ENCODE measurements around the gene PAQR3.
"Not testable (repeated sequence)": the region's sequence is repeated elsewhere in the genome, so short reads cannot be mapped to it uniquely, and the experiment has no call there.

Gene PAQR3

GRCh38 chr4:78922207-78922606 lies 17.0 kb downstream of the PAQR3 start:
- no CpG with 5 or more reads among the region's 4 CpGs for WGBS, 2 donors (ENCODE audit: extremely low coverage in 2 of 2, insufficient read length in 2 of 2, insufficient replicate concordance in 1 of 2)
- H3K27me3 ChIP-seq (ENCODE audit: control insufficient read depth in 3 of 3, insufficient read depth in 3 of 3, low read depth in 1 of 3, low read length in 3 of 3) = no peaks in the 10 kb centered on the region
- no peak overlapping the region for H2BK12ac ChIP-seq (ENCODE audit: low read length)

GRCh38 chr4:78910612-78911011 lies 28.6 kb downstream of the PAQR3 start:
- H3K14ac ChIP-seq (ENCODE audit: low read length) = no peak overlapping the region
- no peak overlapping the region for H3K23ac ChIP-seq (ENCODE audit: low read depth, low read length, poor library complexity)
- no peak overlapping the region for H3K4ac ChIP-seq (ENCODE audit: low read length)
- no peak overlapping the region for H2BK5ac ChIP-seq (ENCODE audit: low read length)
- H4K91ac ChIP-seq (ENCODE audit: low read depth, low read length, poor library complexity) = no peak overlapping the region
- no peak overlapping the region for H2BK12ac ChIP-seq (ENCODE audit: low read length)
- H3K4me3 ChIP-seq (ENCODE audit: low read length in 2 of 2) = no peak overlapping the region
- no peaks in the 10 kb centered on the region for H3K27me3 ChIP-seq (ENCODE audit: control insufficient read depth in 3 of 3, insufficient read depth in 3 of 3, low read depth in 1 of 3, low read length in 3 of 3)
- no peak overlapping the region for H3K9ac ChIP-seq (ENCODE audit: low read depth, low read length, poor library complexity)
- H2BK15ac ChIP-seq (ENCODE audit: low read length) = no peak overlapping the region
- no peaks in the 10 kb centered on the region for H3K4me1 ChIP-seq (ENCODE audit: control insufficient read depth in 2 of 2, insufficient read depth in 1 of 2, low read depth in 1 of 2, low read length in 2 of 2)
- WGBS, 2 donors (ENCODE audit: extremely low coverage in 2 of 2, insufficient read length in 2 of 2, insufficient replicate concordance in 1 of 2) = no CpG with 5 or more reads among the region's 2 CpGs
- H3K79me1 ChIP-seq (ENCODE audit: low read depth, low read length) = no peaks in the 10 kb centered on the region
- H2BK120ac ChIP-seq (ENCODE audit: low read depth, low read length) = no peak overlapping the region
- peaks cover 7 to 51% of the 10 kb centered on the region in 2 donors for H3K36me3 ChIP-seq (replicated peaks in 1 of 2; ENCODE audit: control insufficient read depth in 2 of 2, insufficient read depth in 2 of 2, low read length in 2 of 2)
- DNase-seq (ENCODE audit: low spot score) = no peak
- H2AK5ac ChIP-seq (ENCODE audit: low read depth, low read length) = no peak overlapping the region
- H3K27ac ChIP-seq (replicated peaks; ENCODE audit: low read length) = no peak overlapping the region
- H4K8ac ChIP-seq (ENCODE audit: low read depth, low read length) = no peak overlapping the region
- H2AFZ ChIP-seq (ENCODE audit: low read length) = no peak overlapping the region
- no peak overlapping the region for H3K18ac ChIP-seq (ENCODE audit: low read length)
- H3K9me3 ChIP-seq (replicated peaks in 1 of 2; ENCODE audit: control insufficient read depth in 2 of 2, insufficient read depth in 1 of 2, low read depth in 1 of 2, low read length in 2 of 2) = no peaks in the 10 kb centered on the region
- no peak overlapping the region for H3K4me2 ChIP-seq (ENCODE audit: insufficient read depth, low read length, poor library complexity, severe bottlenecking)

More at GRCh38 chr4:78922207-78922606, 17.0 kb downstream of the PAQR3 start:
- Histone ChIP-seq H3K4me2 (ENCODE audit: insufficient read depth, low read length, poor library complexity, severe bottlenecking) (no peak overlapping the region), H3K9me3 (replicated peaks in 1 of 2; ENCODE audit: control insufficient read depth in 2 of 2, insufficient read depth in 1 of 2, low read depth in 1 of 2, low read length in 2 of 2) (no peaks in the 10 kb centered on the region), H3K36me3 (replicated peaks in 1 of 2; ENCODE audit: control insufficient read depth in 2 of 2, insufficient read depth in 2 of 2, low read length in 2 of 2) (peaks cover 9 to 93% of the 10 kb centered on the region in 2 donors), H2BK5ac (ENCODE audit: low read length) (no peak overlapping the region), H2BK15ac (ENCODE audit: low read length) (no peak overlapping the region), H2AK5ac (ENCODE audit: low read depth, low read length) (no peak overlapping the region), H4K91ac (ENCODE audit: low read depth, low read length, poor library complexity) (no peak overlapping the region), H3K14ac (ENCODE audit: low read length) (no peak overlapping the region), H3K27ac (replicated peaks; ENCODE audit: low read length) (no peak overlapping the region), H3K4me3 (ENCODE audit: low read length in 2 of 2) (no peak overlapping the region), H3K4me1 (ENCODE audit: control insufficient read depth in 2 of 2, insufficient read depth in 1 of 2, low read depth in 1 of 2, low read length in 2 of 2) (no peaks in the 10 kb centered on the region), H2BK120ac (ENCODE audit: low read depth, low read length) (no peak overlapping the region), H2AFZ (ENCODE audit: low read length) (no peak overlapping the region), H3K23ac (ENCODE audit: low read depth, low read length, poor library complexity) (no peak overlapping the region), H3K4ac (ENCODE audit: low read length) (no peak overlapping the region), H3K18ac (ENCODE audit: low read length) (no peak overlapping the region), H3K9ac (ENCODE audit: low read depth, low read length, poor library complexity) (no peak overlapping the region), H3K79me1 (ENCODE audit: low read depth, low read length) (no peaks in the 10 kb centered on the region), H4K8ac (ENCODE audit: low read depth, low read length) (no peak overlapping the region)
- no peak for DNase-seq (ENCODE audit: low spot score)

- DNase-seq (ENCODE audit: low spot score); H2BK15ac ChIP-seq (ENCODE audit: low read length); H3K4me3 ChIP-seq (ENCODE audit: low read length in 2 of 2); H2BK5ac ChIP-seq (ENCODE audit: low read length); H3K4me2 ChIP-seq (ENCODE audit: insufficient read depth, low read length, poor library complexity, severe bottlenecking); H3K23ac ChIP-seq (ENCODE audit: low read depth, low read length, poor library complexity); H3K9me3 ChIP-seq (replicated peaks in 1 of 2; ENCODE audit: control insufficient read depth in 2 of 2, insufficient read depth in 1 of 2, low read depth in 1 of 2, low read length in 2 of 2); H3K79me1 ChIP-seq (ENCODE audit: low read depth, low read length); H3K18ac ChIP-seq (ENCODE audit: low read length); H3K27me3 ChIP-seq (ENCODE audit: control insufficient read depth in 3 of 3, insufficient read depth in 3 of 3, low read depth in 1 of 3, low read length in 3 of 3); H2AK5ac ChIP-seq (ENCODE audit: low read depth, low read length); H2AFZ ChIP-seq (ENCODE audit: low read length); H4K91ac ChIP-seq (ENCODE audit: low read depth, low read length, poor library complexity); H2BK12ac ChIP-seq (ENCODE audit: low read length); H3K14ac ChIP-seq (ENCODE audit: low read length); H3K4ac ChIP-seq (ENCODE audit: low read length); H3K27ac ChIP-seq (replicated peaks; ENCODE audit: low read length); H4K8ac ChIP-seq (ENCODE audit: low read depth, low read length); H2BK120ac ChIP-seq (ENCODE audit: low read depth, low read length); H3K4me1 ChIP-seq (ENCODE audit: control insufficient read depth in 2 of 2, insufficient read depth in 1 of 2, low read depth in 1 of 2, low read length in 2 of 2); H3K9ac ChIP-seq (ENCODE audit: low read depth, low read length, poor library complexity): not testable (repeated sequence)
- peaks cover 7 to 38% of the 10 kb centered on the region in 2 donors for H3K36me3 ChIP-seq (replicated peaks in 1 of 2; ENCODE audit: control insufficient read depth in 2 of 2, insufficient read depth in 2 of 2, low read length in 2 of 2)
- no CpG with 5 or more reads among the region's 6 CpGs for WGBS, 2 donors (ENCODE audit: extremely low coverage in 2 of 2, insufficient read length in 2 of 2, insufficient replicate concordance in 1 of 2)
Observed at GRCh38 chr4:78908974-78909373, 30.3 kb downstream of the PAQR3 start.

GRCh38 chr4:78907638-78908037 lies 31.6 kb downstream of the PAQR3 start:
- no peak overlapping the region for H3K4me3 ChIP-seq (ENCODE audit: low read length in 2 of 2)
- H3K4me2 ChIP-seq (ENCODE audit: insufficient read depth, low read length, poor library complexity, severe bottlenecking) = no peak overlapping the region
- H3K18ac ChIP-seq (ENCODE audit: low read length) = no peak overlapping the region
- H2BK120ac ChIP-seq (ENCODE audit: low read depth, low read length) = no peak overlapping the region
- peaks cover 7 to 28% of the 10 kb centered on the region in 2 donors for H3K36me3 ChIP-seq (replicated peaks in 1 of 2; ENCODE audit: control insufficient read depth in 2 of 2, insufficient read depth in 2 of 2, low read length in 2 of 2)
- no peaks in the 10 kb centered on the region for H3K9me3 ChIP-seq (replicated peaks in 1 of 2; ENCODE audit: control insufficient read depth in 2 of 2, insufficient read depth in 1 of 2, low read depth in 1 of 2, low read length in 2 of 2)
- H4K8ac ChIP-seq (ENCODE audit: low read depth, low read length) = no peak overlapping the region
- no peak overlapping the region for H3K4ac ChIP-seq (ENCODE audit: low read length)
- H2AK5ac ChIP-seq (ENCODE audit: low read depth, low read length) = no peak overlapping the region
- no peak overlapping the region for H2BK5ac ChIP-seq (ENCODE audit: low read length)
- H2BK15ac ChIP-seq (ENCODE audit: low read length) = no peak overlapping the region
- no peak overlapping the region for H2BK12ac ChIP-seq (ENCODE audit: low read length)
- no peak overlapping the region for H3K23ac ChIP-seq (ENCODE audit: low read depth, low read length, poor library complexity)
- H4K91ac ChIP-seq (ENCODE audit: low read depth, low read length, poor library complexity) = no peak overlapping the region
- no peak overlapping the region for H3K27ac ChIP-seq (replicated peaks; ENCODE audit: low read length)
- H3K4me1 ChIP-seq (ENCODE audit: control insufficient read depth in 2 of 2, insufficient read depth in 1 of 2, low read depth in 1 of 2, low read length in 2 of 2) = no peaks in the 10 kb centered on the region
- H2AFZ ChIP-seq (ENCODE audit: low read length) = no peak overlapping the region
- H3K9ac ChIP-seq (ENCODE audit: low read depth, low read length, poor library complexity) = no peak overlapping the region
- DNase-seq (ENCODE audit: low spot score) = no peak
- no peaks in the 10 kb centered on the region for H3K79me1 ChIP-seq (ENCODE audit: low read depth, low read length)
- no peak overlapping the region for H3K14ac ChIP-seq (ENCODE audit: low read length)
- no CpG with 5 or more reads among the region's 6 CpGs for WGBS, 2 donors (ENCODE audit: extremely low coverage in 2 of 2, insufficient read length in 2 of 2, insufficient replicate concordance in 1 of 2)
- H3K27me3 ChIP-seq (ENCODE audit: control insufficient read depth in 3 of 3, insufficient read depth in 3 of 3, low read depth in 1 of 3, low read length in 3 of 3) = no peaks in the 10 kb centered on the region
